ENCODE data around the gene ACACA. TPM values are rescaled to one million over a fixed set of nuclear protein-coding genes. Genes with fewer than 3 reads are reported as not detected.

Gene ACACA
- polyA plus RNA-seq, 3 donors from 2014 or later, result 3.3 to 7.0 (median 3.9) TPM

DNA sequence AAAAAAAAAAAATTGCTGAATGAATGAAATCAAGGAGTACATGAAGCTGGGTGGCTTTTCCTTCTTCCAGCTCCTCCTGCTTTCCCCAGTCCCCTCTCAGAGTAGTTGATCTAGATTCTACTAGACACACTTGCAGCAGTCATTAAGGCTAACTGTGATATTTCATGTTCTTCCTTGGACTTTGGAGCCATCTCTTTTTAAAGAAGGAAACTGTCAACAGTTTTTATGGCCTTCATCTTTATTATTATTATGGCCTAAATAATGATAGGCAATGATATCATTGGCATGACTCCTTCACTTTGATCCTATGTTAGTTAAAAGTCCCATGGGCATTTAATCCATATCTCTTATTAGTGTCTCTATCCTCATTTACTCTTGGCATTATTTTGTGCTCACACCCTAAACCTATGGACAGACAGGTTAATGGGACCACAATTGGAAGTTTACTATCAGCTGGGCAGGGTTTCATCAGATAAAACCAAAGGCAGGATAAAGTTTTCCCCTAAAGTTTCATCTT lies 21.1 kb downstream of the ACACA start:
- DNase-seq, result no peak
- Mint-ChIP-seq H3K27me3 (ENCODE audit: low read depth in 3 of 3) (no peaks in the 10 kb centered on the region), H3K4me3 (no peak overlapping the region)

DNA sequence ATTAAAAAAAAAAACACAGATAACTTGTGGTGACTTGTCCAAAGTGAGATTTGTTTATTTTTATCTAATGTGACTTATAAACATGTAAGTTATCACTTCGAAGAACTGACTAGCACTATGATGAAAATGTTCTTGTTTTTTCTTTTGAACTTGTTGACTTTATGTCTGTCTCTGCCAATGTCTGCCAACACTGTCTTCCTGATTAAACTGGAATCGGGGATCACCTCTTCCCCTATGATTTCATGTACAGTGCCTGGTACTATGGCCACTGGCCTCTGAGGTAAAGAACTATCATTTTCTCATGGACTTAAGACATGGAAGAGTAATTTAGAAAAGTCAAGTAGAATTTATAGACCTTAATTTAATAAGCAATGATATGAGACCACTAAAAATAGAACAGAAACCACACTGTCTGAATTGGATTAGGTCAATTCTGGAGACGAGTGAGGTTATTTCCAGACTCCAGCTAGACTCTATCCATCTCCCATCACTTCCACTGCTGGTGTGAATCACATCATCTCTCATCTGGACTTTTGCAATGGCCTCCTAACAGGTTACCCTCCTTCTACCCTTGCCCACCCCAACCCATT lies 22.0 kb downstream of the ACACA start:
- peaks cover 0 to 3% (median 0%) of the 10 kb centered on the region in 3 donors for H3K36me3 Mint-ChIP-seq
- no peaks in the 10 kb centered on the region for H3K4me1 Mint-ChIP-seq
- H3K27me3 Mint-ChIP-seq (ENCODE audit: low read depth in 3 of 3), result no peaks in the 10 kb centered on the region
- no peak overlapping the region for H3K4me3 Mint-ChIP-seq
- no peak for DNase-seq
- H3K9me3 Mint-ChIP-seq, result no peaks in the 10 kb centered on the region
- H3K27ac Mint-ChIP-seq, result no peak overlapping the region

More for the DNA sequence above, 21.1 kb downstream of the ACACA start:
- Mint-ChIP-seq H3K36me3 (peaks cover 0 to 3% (median 0%) of the 10 kb centered on the region in 3 donors), H3K4me1 (no peaks in the 10 kb centered on the region), H3K27ac (no peak overlapping the region), H3K9me3 (no peaks in the 10 kb centered on the region)

DNA sequence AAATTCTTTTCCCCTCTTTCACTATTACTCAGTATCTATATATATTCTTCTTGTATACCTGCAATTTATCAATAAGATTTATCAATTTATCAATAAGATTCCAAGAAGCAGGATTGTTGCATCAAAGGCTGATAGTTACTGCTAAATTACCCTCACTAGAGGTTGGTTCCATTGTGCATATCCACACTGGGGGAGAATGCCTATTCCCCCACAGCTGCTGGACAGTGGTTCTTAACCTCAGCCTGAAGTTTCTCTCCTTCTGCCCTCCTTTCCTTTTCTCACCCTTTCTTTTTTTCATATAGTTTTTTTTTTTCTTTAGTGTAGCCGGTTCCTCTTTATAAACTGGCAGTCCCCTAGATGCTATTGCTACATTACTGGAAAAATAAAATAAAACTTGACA lies 24.6 kb downstream of the ACACA start:
- no peak overlapping the region for H3K4me3 Mint-ChIP-seq
- H3K27ac Mint-ChIP-seq, result no peak overlapping the region
- peaks cover 0 to 3% (median 0%) of the 10 kb centered on the region in 3 donors for H3K36me3 Mint-ChIP-seq
- H3K27me3 Mint-ChIP-seq (ENCODE audit: low read depth in 3 of 3), result no peaks in the 10 kb centered on the region
- no peak for DNase-seq
- no peaks in the 10 kb centered on the region for H3K9me3 Mint-ChIP-seq
- no peaks in the 10 kb centered on the region for H3K4me1 Mint-ChIP-seq

DNA sequence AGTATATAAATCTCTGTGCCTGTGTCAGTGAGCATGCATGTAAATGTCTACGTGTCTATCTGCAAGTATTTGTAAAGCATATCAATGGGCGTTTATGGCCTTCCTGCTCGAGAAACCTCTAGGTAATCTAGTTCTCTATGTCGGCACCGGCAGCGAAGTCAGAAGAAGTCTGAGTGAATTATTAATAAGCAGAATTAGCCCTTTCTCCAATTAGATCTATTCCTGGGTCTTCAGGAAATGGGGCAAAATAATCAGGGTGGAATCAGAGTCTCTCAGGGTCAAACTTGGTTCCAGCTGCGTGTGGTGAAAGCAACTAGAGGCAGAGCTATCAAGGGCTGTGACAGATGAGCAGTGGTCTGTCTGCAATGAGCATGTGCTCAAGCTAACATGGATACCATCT lies 30.9 kb downstream of the ACACA start, which contains the start of gene C17orf78:
Gene C17orf78 (plus strand): TSS at position 280 of the 400 bp plus-strand sequence. CDS start 108 bp downstream, at position 388.
- Mint-ChIP-seq H3K36me3 (no peaks in the 10 kb centered on the region), H3K27ac (no peak within 1 kb of the TSS), H3K9me3 (no peaks in the 10 kb centered on the region), H3K27me3 (ENCODE audit: low read depth in 3 of 3) (no peaks in the 10 kb centered on the region), H3K4me1 (peaks cover 0 to 5% of the 10 kb centered on the region in 2 donors), H3K4me3 (no peak within 1 kb of the TSS)
- no peak for DNase-seq

DNA sequence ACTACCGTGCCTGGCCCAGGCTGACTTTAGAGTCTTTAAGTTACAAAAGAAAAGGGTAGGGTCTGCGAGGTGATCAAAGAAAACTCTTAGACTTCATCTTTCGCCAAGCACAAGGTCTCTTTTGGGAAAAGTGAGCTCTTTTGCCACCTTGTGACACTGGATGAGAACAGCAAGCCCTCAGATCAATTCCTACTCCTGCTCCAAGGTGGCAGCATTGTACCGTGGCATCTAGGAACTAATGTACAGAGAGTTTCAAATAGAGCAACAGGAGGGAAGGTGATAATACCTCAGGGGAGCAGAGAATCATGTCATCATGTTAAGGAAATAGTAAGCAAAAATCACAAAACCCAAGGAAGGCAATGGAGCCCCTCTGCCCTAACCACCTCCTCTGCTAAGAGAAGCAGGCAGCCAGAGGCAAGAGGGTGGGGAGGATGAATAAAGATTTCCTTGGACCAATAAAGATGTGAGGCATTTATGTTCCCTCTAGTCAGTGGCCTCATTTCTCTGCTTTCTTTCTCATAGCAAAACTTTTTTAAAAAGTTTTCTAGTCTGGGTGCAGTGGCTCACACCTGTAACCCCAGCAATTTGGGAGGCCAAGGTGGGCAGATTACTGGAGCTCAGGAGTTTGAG lies 33.0 kb downstream of the ACACA start:
- Mint-ChIP-seq H3K4me1 (peaks cover 0 to 5% of the 10 kb centered on the region in 2 donors), H3K9me3 (no peaks in the 10 kb centered on the region), H3K36me3 (no peaks in the 10 kb centered on the region), H3K27me3 (ENCODE audit: low read depth in 3 of 3) (no peaks in the 10 kb centered on the region), H3K4me3 (no peak overlapping the region), H3K27ac (no peak overlapping the region)
- peak; percentile 39 to 52 (median 46) for DNase-seq

DNA sequence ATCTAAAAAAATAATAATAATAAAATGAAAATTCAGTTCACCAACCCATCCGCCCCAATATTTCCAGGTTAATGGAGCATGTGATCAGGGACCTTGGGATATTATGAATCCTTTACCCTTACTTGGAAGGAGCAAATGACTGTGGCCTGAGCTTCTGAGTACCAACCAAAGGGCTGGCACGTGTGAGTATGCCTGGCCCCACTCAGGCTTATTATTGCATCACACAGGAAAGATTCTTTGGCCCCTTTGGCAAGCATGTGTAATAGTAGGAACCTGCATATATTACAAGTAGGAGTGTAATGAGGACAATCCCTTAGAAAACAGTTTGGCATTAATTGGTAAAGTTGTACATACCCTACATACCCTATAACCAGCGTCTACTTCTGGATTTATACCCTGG lies 38.1 kb downstream of the ACACA start:
- no peak overlapping the region for H3K27ac Mint-ChIP-seq
- DNase-seq, result no peak
- peaks cover 0 to 4% (median 0%) of the 10 kb centered on the region in 3 donors for H3K36me3 Mint-ChIP-seq
- H3K4me1 Mint-ChIP-seq, result peaks cover 0 to 4% of the 10 kb centered on the region in 2 donors
- H3K4me3 Mint-ChIP-seq, result no peak overlapping the region
- H3K9me3 Mint-ChIP-seq, result no peaks in the 10 kb centered on the region
- no peaks in the 10 kb centered on the region for H3K27me3 Mint-ChIP-seq (ENCODE audit: low read depth in 3 of 3)

DNA sequence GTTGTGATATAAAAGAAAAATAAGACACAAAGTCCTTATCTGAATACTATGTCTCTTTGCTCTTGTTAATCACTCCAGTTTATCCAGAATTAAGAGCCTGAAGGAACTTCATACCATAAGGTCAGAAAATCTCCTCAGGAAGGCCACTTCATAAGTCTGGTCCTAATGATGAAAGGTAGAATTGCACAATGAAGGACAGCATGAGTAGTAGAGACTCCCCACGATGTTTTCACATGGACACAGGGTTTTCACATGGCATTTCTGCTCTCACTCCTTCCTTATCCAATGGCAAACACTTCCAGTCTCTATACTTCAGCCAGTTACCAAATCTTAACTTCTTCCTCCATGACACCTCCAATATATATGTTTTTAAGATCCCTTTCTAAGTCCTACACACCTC lies 41.0 kb downstream of the ACACA start:
- Mint-ChIP-seq H3K4me1 (no peaks in the 10 kb centered on the region), H3K9me3 (no peaks in the 10 kb centered on the region), H3K36me3 (peaks cover 0 to 4% (median 0%) of the 10 kb centered on the region in 3 donors), H3K27ac (no peak overlapping the region), H3K4me3 (no peak overlapping the region), H3K27me3 (ENCODE audit: low read depth in 3 of 3) (no peaks in the 10 kb centered on the region)
- no peak for DNase-seq

DNA sequence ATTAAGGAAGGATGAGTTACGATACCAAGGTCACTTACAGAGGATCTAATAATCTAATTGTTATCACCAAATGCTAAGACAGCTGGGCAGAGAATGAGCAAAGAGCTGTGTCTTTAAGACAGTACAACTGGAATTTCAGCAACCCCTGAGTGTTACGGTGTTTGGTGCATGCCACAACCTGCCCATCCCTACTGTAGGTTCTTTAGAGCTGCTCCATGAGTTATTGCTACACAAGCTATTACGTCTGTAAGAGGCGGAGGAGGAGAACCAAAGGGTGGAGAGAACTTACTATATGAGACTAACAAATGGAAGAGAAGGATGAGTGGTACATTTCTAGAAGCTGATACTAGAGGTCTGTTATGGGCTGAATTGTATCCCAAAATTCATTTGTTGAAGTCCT lies 45.1 kb downstream of the ACACA start:
- H3K27me3 Mint-ChIP-seq (ENCODE audit: low read depth in 3 of 3), result peaks cover 0 to 3% (median 0%) of the 10 kb centered on the region in 3 donors
- H3K27ac Mint-ChIP-seq, result no peak overlapping the region
- DNase-seq, result no peak
- peaks cover 16 to 18% of the 10 kb centered on the region in 2 donors for H3K4me1 Mint-ChIP-seq
- no peaks in the 10 kb centered on the region for H3K9me3 Mint-ChIP-seq
- peaks cover 0 to 4% (median 0%) of the 10 kb centered on the region in 3 donors for H3K36me3 Mint-ChIP-seq
- H3K4me3 Mint-ChIP-seq, result no peak overlapping the region

DNA sequence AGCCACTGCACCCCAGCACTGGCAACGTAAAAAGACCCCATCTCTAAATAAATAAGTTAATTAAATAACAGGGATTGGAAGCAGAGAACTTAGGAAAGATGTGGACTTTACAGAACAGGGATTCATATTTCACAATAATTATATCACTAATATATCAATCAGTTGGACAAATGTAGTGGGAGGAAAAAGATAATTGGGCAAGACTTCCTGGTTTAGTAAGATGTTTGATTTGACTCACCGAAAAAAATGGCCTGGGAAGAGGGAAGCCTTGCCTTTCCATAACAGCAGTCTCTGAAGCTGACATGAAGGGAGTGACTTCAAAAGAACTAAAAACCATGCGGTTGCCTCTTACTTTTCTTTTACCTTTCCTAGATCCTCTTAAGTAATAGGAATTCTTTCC lies 46.0 kb downstream of the ACACA start:
- H3K27ac Mint-ChIP-seq, result peak overlapping the region in 1 of 6 donors; percentile 56
- no peaks in the 10 kb centered on the region for H3K9me3 Mint-ChIP-seq
- H3K4me1 Mint-ChIP-seq, result peaks cover 16 to 18% of the 10 kb centered on the region in 2 donors
- H3K27me3 Mint-ChIP-seq (ENCODE audit: low read depth in 3 of 3), result peaks cover 0 to 3% (median 0%) of the 10 kb centered on the region in 3 donors
- no peak for DNase-seq
- H3K36me3 Mint-ChIP-seq, result peaks cover 0 to 1% (median 0%) of the 10 kb centered on the region in 3 donors
- H3K4me3 Mint-ChIP-seq, result peak overlapping the region in 1 of 5 donors; percentile 12

DNA sequence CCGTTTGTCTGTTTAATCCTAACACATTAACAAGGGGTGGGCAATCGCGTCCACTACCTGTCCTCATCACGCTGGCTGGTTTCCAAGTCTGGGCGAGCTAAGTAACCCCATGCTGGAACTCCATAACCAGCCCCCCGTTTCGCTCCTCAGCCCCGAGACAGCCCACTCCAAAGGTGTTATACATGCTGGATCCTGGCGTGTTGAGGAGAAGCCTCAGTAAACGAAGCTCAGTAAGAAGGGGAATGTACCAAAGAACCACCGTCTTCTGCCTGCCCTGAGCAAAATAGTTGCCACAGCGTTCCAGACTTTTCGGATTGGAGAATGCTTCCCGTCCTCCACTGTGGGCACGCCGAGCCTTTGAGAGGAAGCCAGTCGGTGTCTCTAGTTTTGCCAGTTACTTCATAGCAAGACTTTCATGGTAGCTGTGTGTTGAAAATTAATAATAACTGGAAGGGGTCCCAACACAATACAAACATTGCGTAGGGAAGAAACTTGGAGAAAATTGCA lies 46.9 kb downstream of the ACACA start:
- Mint-ChIP-seq H3K9me3 (no peaks in the 10 kb centered on the region), H3K4me3 (peak overlapping the region; percentile 77 to 86 (median 82)), H3K27me3 (ENCODE audit: low read depth in 3 of 3) (peaks cover 0 to 3% (median 0%) of the 10 kb centered on the region in 3 donors), H3K4me1 (peaks cover 16 to 18% of the 10 kb centered on the region in 2 donors), H3K27ac (peak overlapping the region; percentile 78 to 89 (median 86)), H3K36me3 (no peaks in the 10 kb centered on the region)
- DNase-seq, result no peak

DNA sequence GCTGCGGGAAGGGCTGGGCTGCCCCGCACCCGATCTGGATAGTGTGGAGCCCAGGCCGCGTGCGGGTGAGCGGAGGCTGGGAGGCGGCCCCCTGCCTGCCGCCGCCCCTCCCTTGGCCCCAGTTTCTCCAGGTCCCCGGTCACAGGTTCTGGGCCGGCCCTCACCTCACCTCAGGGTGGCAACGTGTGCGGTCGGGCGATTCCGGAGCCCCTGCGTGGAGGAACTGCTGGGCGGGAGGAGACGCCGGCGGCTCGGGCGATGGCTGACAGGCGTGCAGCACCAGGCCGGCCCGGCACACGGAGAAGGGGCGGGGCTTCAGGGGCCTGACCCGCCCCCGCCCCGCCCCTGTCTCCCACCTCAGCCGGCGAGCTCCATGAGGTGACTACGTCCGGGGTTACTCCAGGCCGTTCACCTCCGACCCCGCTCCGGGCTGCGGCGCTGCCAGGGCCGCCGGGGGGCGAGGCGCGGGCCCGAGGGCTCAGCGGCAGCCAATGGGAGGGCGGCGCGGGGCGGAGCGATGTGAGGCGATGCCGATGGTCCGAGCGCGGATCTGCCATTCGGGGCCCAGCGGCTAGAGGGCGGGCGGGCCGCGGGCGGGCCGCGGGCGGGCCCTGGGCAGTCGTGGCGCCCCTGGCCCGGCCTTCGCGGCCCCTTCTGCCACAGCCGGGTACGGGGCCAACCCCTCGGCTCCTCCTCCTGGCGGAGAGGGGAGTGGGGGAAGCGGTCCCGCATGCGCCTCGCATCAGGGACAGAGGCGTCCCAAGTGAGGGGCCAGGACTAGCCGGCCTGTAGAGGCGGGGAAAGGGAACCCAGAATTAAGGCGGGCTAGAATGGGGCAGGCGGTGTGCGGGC lies 47.6 kb downstream of the ACACA start:
- DNase-seq, result peak; percentile 94 to 95 (median 95)
- Mint-ChIP-seq H3K36me3 (no peaks in the 10 kb centered on the region), H3K27ac (peak overlapping the region; percentile 85 to 94 (median 90)), H3K4me3 (peak overlapping the region; percentile 77 to 91 (median 85)), H3K9me3 (no peaks in the 10 kb centered on the region), H3K27me3 (ENCODE audit: low read depth in 3 of 3) (peaks cover 0 to 3% (median 0%) of the 10 kb centered on the region in 3 donors), H3K4me1 (peaks cover 16 to 18% of the 10 kb centered on the region in 2 donors)

DNA sequence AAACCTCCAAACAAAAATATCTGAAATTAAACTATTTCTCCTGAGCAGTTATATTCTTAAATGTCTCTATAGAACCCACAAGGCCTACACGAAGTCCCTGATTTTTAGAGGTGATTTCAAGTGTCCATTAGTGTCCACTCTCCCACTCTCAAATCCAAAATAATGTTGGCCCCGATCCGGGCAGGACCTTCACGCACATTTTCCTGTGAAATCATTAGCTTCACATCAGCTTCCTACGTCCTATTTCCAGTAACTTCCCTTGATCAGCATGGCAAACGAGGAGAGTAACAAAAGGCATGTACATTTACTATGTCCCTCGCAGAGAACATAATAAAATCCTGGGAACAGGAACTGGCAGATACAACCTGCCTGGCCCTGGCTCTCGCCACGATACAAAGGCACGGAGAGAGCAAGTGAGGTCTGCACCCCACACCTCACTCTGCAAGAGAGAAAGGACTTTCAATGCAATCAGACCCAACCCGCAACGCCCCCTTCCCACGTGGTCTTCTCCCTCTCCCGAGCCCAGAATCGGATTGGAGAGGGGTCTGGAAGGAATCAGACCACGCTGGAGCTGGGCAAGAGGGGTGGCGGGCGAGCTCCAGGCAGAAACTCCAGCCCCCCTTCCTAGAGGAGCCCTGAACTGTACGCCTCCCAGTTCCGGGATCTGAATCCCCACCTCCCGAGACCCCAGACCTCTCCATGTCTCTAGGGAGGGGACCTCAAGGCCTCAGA lies 48.4 kb downstream of the ACACA start:
- Mint-ChIP-seq H3K27ac (peak overlapping the region; percentile 85 to 94 (median 90)), H3K27me3 (ENCODE audit: low read depth in 3 of 3) (peaks cover 0 to 3% (median 0%) of the 10 kb centered on the region in 3 donors), H3K36me3 (no peaks in the 10 kb centered on the region), H3K4me3 (peak overlapping the region; percentile 77 to 91 (median 85)), H3K4me1 (peaks cover 16 to 18% of the 10 kb centered on the region in 2 donors), H3K9me3 (no peaks in the 10 kb centered on the region)
- no peak for DNase-seq
